PFSK-1 (cell line): Measurements from ENCODE around the gene GPR21.

Source experiments
- FOXP2 ChIP-seq: optimal IDR thresholded peaks from 2 replicates; pipeline ENCODE3; 2011; ENCODE audit warnings: borderline replicate concordance, control low read depth, inconsistent platforms; ENCODE audit not compliant: insufficient read depth; ENCODE audit errors: extremely low read length, extremely low read depth
- POLR2AphosphoS5 ChIP-seq: IDR thresholded peaks from 2 replicates; pipeline ENCODE4 v1.6.1; 2012; ENCODE audit warnings: low read depth, mild to moderate bottlenecking, control low read depth, low read length, moderate library complexity
- REST ChIP-seq, 2 experiments: IDR thresholded peaks; 2 replicates each; pipeline versions ENCODE4 v1.6.1 to v1.8.0; 2011 to 2012; ENCODE audit warnings: low read depth in 2 of 2, low read length in 2 of 2, control low read depth in 1 of 2, inconsistent platforms in 1 of 2, mild to moderate bottlenecking in 1 of 2, moderate library complexity in 1 of 2; ENCODE audit not compliant: insufficient read depth in 1 of 2
- SIN3A ChIP-seq: IDR thresholded peaks from 2 replicates; pipeline ENCODE4 v1.6.1; 2012; ENCODE audit warnings: mild to moderate bottlenecking, low read length, moderate library complexity, borderline replicate concordance; ENCODE audit not compliant: insufficient read depth
- TAF1 ChIP-seq: IDR thresholded peaks from 2 replicates; pipeline ENCODE4 v1.6.1; 2012; ENCODE audit warnings: low read length, control low read depth, borderline replicate concordance; ENCODE audit not compliant: insufficient read depth

Gene GPR21

GRCh38 chr9:123083680-123084079 lies 50.2 kb downstream of the GPR21 start:
- TF ChIP-seq SIN3A (no peak), TAF1 (no peak), FOXP2 (no peak), REST (IDR thresholded peaks at IDR 0.05; ENCODE audit: insufficient read depth in 1 of 2, low read depth in 2 of 2, low read length in 2 of 2) (no peak), POLR2AphosphoS5 (no peak)

GRCh38 chr9:123084256-123084655 lies 50.8 kb downstream of the GPR21 start:
- TF ChIP-seq REST (IDR thresholded peaks at IDR 0.05; ENCODE audit: insufficient read depth in 1 of 2, low read depth in 2 of 2, low read length in 2 of 2) (no peak), POLR2AphosphoS5 (no peak), TAF1 (no peak), FOXP2 (no peak), SIN3A (no peak)
